ENCODE results near the gene CCDC183. TPM values are rescaled to one million over a fixed set of nuclear protein-coding genes. Genes with fewer than 3 reads are reported as not detected.

Gene CCDC183
- total and polyA plus RNA-seq, 10 of the 15 experiments (the other 5 are each of a cell fraction or from before 2014, with no cell fraction given), result 0.04 to 1.2 (median 0.55) TPM; not detected in 5

GRCh38 chr9:136775191-136775590 lies 20.9 kb upstream of the CCDC183 start:
- RAD21 ChIA-PET (ENCODE audit: unreplicated experiment), result no interaction called here
- in situ Hi-C loops (cut with MboI), result no loop called here

More at GRCh38 chr9:136775191-136775590, 20.9 kb upstream of the CCDC183 start:
- no TSS peak for BruUV-seq (replicated peaks)
- Histone ChIP-seq H3K27me3 (replicated peaks in 1 of 2; ENCODE audit: control insufficient read depth in 2 of 2, insufficient read depth in 2 of 2, low read length in 1 of 2) (peaks cover 0 to 1% of the 10 kb centered on the region in 2 experiments; a peak in 1 of 4 replicates), H3K4me1 (ENCODE audit: control insufficient read depth, insufficient read depth, low read length) (no peaks in the 10 kb centered on the region), H3K27ac (ENCODE audit: control insufficient read depth, insufficient read depth) (no peak overlapping the region), H4K20me1 (ENCODE audit: control insufficient read depth, insufficient read depth) (no peaks in the 10 kb centered on the region), H3K4me2 (ENCODE audit: control insufficient read depth, insufficient read depth) (no peak overlapping the region), H2AFZ (ENCODE audit: control insufficient read depth, low read depth, low read length) (no peak overlapping the region), H3K79me2 (ENCODE audit: control insufficient read depth, insufficient read depth, low read length) (no peaks in the 10 kb centered on the region), H3K9ac (ENCODE audit: control insufficient read depth, insufficient read depth, low read length) (no peak overlapping the region), H3K4me3 (no peak overlapping the region), H3K36me3 (ENCODE audit: control insufficient read depth in 2 of 2, insufficient read depth in 2 of 2, low read length in 1 of 2) (no peaks in the 10 kb centered on the region), H3K9me3 (replicated peaks; ENCODE audit: control insufficient read depth, insufficient read depth, low read length) (peaks cover 6% of the 10 kb centered on the region; the same call in 2 of the 3 replicates)
- intact Hi-C loops (cut with micrococcal nuclease; ENCODE audit: unreplicated experiment), result no loop called here
- no peak for ATAC-seq
- POLR2A ChIA-PET, result no interaction called here
- CTCF ChIA-PET, result no interaction called here
- no peak for DNase-seq (ENCODE audit: low read depth, low spot score)
- FAIRE-seq, result no peak
- TF ChIP-seq RCOR1 (conservative IDR thresholded peaks at IDR 0.05; ENCODE audit: low read depth, low read length) (no peak), SIX5 (IDR thresholded peaks at IDR 0.05; ENCODE audit: low read depth, low read length, severe bottlenecking) (no peak), MYC (IDR thresholded peaks at IDR 0.05; ENCODE audit: insufficient read depth, insufficient read length, insufficient replicate concordance, low read length, severe bottlenecking) (no peak), POU2F2 (IDR thresholded peaks at IDR 0.05; ENCODE audit: borderline replicate concordance, low read depth, low read length) (no peak), JUND (IDR thresholded peaks at IDR 0.05; ENCODE audit: low read depth, low read length) (no peak), IRF4 (IDR thresholded peaks at IDR 0.05; ENCODE audit: low read depth, low read length) (no peak), KAT2A (conservative IDR thresholded peaks at IDR 0.05; ENCODE audit: control insufficient read depth, low read depth, low read length) (no peak), CTCF (IDR thresholded peaks at IDR 0.05 in 2 of 3, conservative IDR thresholded peaks at IDR 0.05 in 1 of 3; ENCODE audit: control insufficient read depth in 2 of 3, extremely low read depth in 1 of 3, insufficient read depth in 1 of 3, low read depth in 3 of 3, low read length in 3 of 3) (no peak), CREB1 (IDR thresholded peaks at IDR 0.05; ENCODE audit: low read depth) (no peak), RUNX3 (IDR thresholded peaks at IDR 0.05; ENCODE audit: low read length) (no peak), ATF3 (IDR thresholded peaks at IDR 0.05; ENCODE audit: borderline replicate concordance, extremely low read depth, low read depth, low read length) (no peak), LARP7 (IDR thresholded peaks at IDR 0.05) (no peak), EZH2 (IDR thresholded peaks at IDR 0.05; ENCODE audit: borderline replicate concordance, control insufficient read depth, low read depth, low read length) (no peak), ZBED1 (IDR thresholded peaks at IDR 0.05; ENCODE audit: borderline replicate concordance) (no peak), IKZF2 (IDR thresholded peaks at IDR 0.05) (no peak), PKNOX1 (IDR thresholded peaks at IDR 0.05) (no peak), RBBP5 (conservative IDR thresholded peaks at IDR 0.05) (no peak)
- WGBS (ENCODE audit: insufficient coverage, insufficient replicate concordance, low lambda C conversion rate, missing lambda C conversion rate), result 63% methylated on average over 6 of the region's 6 CpGs
- SMC1A ChIA-PET (ENCODE audit: uncharacterized antibody, unreplicated experiment), result no interaction called here
